Astrocyte of the cerebellum (primary cell): ENCODE data around the gene OGN.
"Not testable (repeated sequence)": the region's sequence is repeated elsewhere in the genome, so short reads cannot be mapped to it uniquely, and the experiment has no call there.

ENCODE experiments used
- DNase-seq: peaks from one replicate; pipeline ENCODE4 v3.0.0-alpha.2; 2011; ENCODE audit warnings: low read depth
- H3K4me3 ChIP-seq: 2 replicates; pipeline ENCODE4 v1.5.1; 2011; ENCODE audit warnings: mild to moderate bottlenecking, low read depth, low read length, moderate library complexity
- CTCF ChIP-seq: IDR thresholded peaks from 2 replicates; pipeline ENCODE4 v1.5.1; 2012; ENCODE audit warnings: low read length, low read depth, moderate library complexity, mild to moderate bottlenecking; ENCODE audit errors: missing control alignments
- in situ Hi-C: cut with HindIII; loops from 2 replicates; pipeline ENCODE4 v1.10.0; 2017; ENCODE audit warnings: low sequenced_read_pairs

The OGN gene

GRCh38 chr9:92424340-92424739 is 20.0 kb upstream of the OGN start, which contains the start of gene OMD:
TSS of gene OMD (minus strand) at chr9:92424471. CDS start at chr9:92417558, 6,913 bp downstream.
- peak within 1 kb of the TSS; percentile 10 for H3K4me3 ChIP-seq
- no peak for TF ChIP-seq CTCF
- DNase-seq, result peak; percentile 51
- in situ Hi-C loops, result no loop called here

GRCh38 chr9:92423612-92424011 is 19.2 kb upstream of the OGN start:
- DNase-seq, result no peak
- in situ Hi-C loops, result no loop called here
- H3K4me3 ChIP-seq, result peak overlapping the region; percentile 10
- no peak for TF ChIP-seq CTCF

- in situ Hi-C loops, result no loop called here
- no peak for DNase-seq
Measured at GRCh38 chr9:92422611-92423338, 18.4 kb upstream of the OGN start.

GRCh38 chr9:92414566-92414965 is 10.2 kb upstream of the OGN start:
- TF ChIP-seq CTCF, result no peak
- no peak overlapping the region for H3K4me3 ChIP-seq
- DNase-seq, result no peak
- in situ Hi-C loops, result no loop called here

More at GRCh38 chr9:92422611-92423338, 18.4 kb upstream of the OGN start:
- TF ChIP-seq CTCF, result no peak
- H3K4me3 ChIP-seq, result no peak overlapping the region

GRCh38 chr9:92411157-92411556 is 6.8 kb upstream of the OGN start:
- H3K4me3 ChIP-seq, in situ Hi-C loops, DNase-seq: not testable (repeated sequence)

GRCh38 chr9:92408747-92409478 is 4.5 kb upstream of the OGN start:
- no peak for DNase-seq

More at GRCh38 chr9:92408747-92409478, 4.5 kb upstream of the OGN start:
- in situ Hi-C loops, result no loop called here
- H3K4me3 ChIP-seq, result no peak overlapping the region
- no peak for TF ChIP-seq CTCF
